ENCODE results near the gene WIPF3. TPM values are rescaled to one million over a fixed set of nuclear protein-coding genes. Genes with fewer than 3 reads are reported as not detected.

The WIPF3 gene
- total RNA-seq, 6 donors from 2014 or later, result 0.34 to 1.3 (median 0.96) TPM; not detected in 2

GRCh38 chr7:29875741-29876140 is 69.4 kb downstream of the WIPF3 start:
- H3K27ac ChIP-seq, result no peak overlapping the region
- DNase-seq, result peak in 1 of 2 donors; percentile 42
- no peaks in the 10 kb centered on the region for H3K36me3 ChIP-seq
- TF ChIP-seq POLR2A (IDR thresholded peaks at IDR 0.05), result no peak
- no peak for TF ChIP-seq POLR2AphosphoS5 (IDR thresholded peaks at IDR 0.05)
- TF ChIP-seq EP300 (IDR thresholded peaks at IDR 0.05), result no peak
- no peak for TF ChIP-seq CTCF (IDR thresholded peaks at IDR 0.05)
- H3K4me1 ChIP-seq, result no peaks in the 10 kb centered on the region
- 92 to 93% methylated on average over 10 to 13 of the region's 13 CpGs for WGBS, 2 donors
- H3K4me3 ChIP-seq, result no peak overlapping the region
- no peaks in the 10 kb centered on the region for H3K9me3 ChIP-seq
- no peak for ATAC-seq (ENCODE audit: low FRiP score in 2 of 2)
- H3K27me3 ChIP-seq, result no peaks in the 10 kb centered on the region

GRCh38 chr7:29877196-29877595 is 70.9 kb downstream of the WIPF3 start:
- no peak overlapping the region for H3K4me3 ChIP-seq
- H3K36me3 ChIP-seq, result no peaks in the 10 kb centered on the region
- DNase-seq (no peak), ATAC-seq (ENCODE audit: low FRiP score in 2 of 2) (no peak)
- no peaks in the 10 kb centered on the region for H3K4me1 ChIP-seq
- no peaks in the 10 kb centered on the region for H3K9me3 ChIP-seq
- TF ChIP-seq EP300 (IDR thresholded peaks at IDR 0.05) (no peak), CTCF (IDR thresholded peaks at IDR 0.05) (no peak), POLR2A (IDR thresholded peaks at IDR 0.05) (no peak), POLR2AphosphoS5 (IDR thresholded peaks at IDR 0.05) (no peak)
- 28 to 48% methylated on average over 3 of the region's 3 CpGs for whole genome bisulfite sequencing, 2 donors
- H3K27ac ChIP-seq, result no peak overlapping the region
- H3K27me3 ChIP-seq, result no peaks in the 10 kb centered on the region

GRCh38 chr7:29878081-29878688 is 71.9 kb downstream of the WIPF3 start:
- ATAC-seq (ENCODE audit: low FRiP score in 2 of 2) (no peak), DNase-seq (no peak)
- no peak for TF ChIP-seq EP300 (IDR thresholded peaks at IDR 0.05)
- no peak for TF ChIP-seq POLR2A (IDR thresholded peaks at IDR 0.05)
- peak in 5 of 6 experiments; percentile 12 to 60 (median 47) for TF ChIP-seq CTCF (IDR thresholded peaks at IDR 0.05)
- TF ChIP-seq POLR2AphosphoS5 (IDR thresholded peaks at IDR 0.05), result no peak
- no peak overlapping the region for H3K4me3 ChIP-seq
- no peaks in the 10 kb centered on the region for H3K9me3 ChIP-seq
- 28 to 33% methylated on average over 5 of the region's 5 CpGs for WGBS, 2 donors
- H3K27ac ChIP-seq, result no peak overlapping the region
- peaks cover 0 to 4% (median 0%) of the 10 kb centered on the region in 4 donors for H3K27me3 ChIP-seq
- H3K36me3 ChIP-seq, result no peaks in the 10 kb centered on the region
- H3K4me1 ChIP-seq, result peaks cover 0 to under 1% (median 0%) of the 10 kb centered on the region in 4 donors

GRCh38 chr7:29879609-29880008 is 73.3 kb downstream of the WIPF3 start:
- Histone ChIP-seq H3K27ac (no peak overlapping the region), H3K4me3 (no peak overlapping the region), H3K4me1 (peaks cover 3 to 12% (median 8%) of the 10 kb centered on the region in 4 donors), H3K9me3 (no peaks in the 10 kb centered on the region), H3K36me3 (no peaks in the 10 kb centered on the region), H3K27me3 (peaks cover 0 to 6% (median 4%) of the 10 kb centered on the region in 4 donors)
- DNase-seq (no peak), ATAC-seq (ENCODE audit: low FRiP score in 2 of 2) (peak in 1 of 2 donors; percentile 66)
- TF ChIP-seq EP300 (IDR thresholded peaks at IDR 0.05), result no peak
- TF ChIP-seq POLR2AphosphoS5 (IDR thresholded peaks at IDR 0.05), result no peak
- 68 to 71% methylated on average over 2 of the region's 2 CpGs for WGBS, 2 donors

- H3K4me1 ChIP-seq, result peaks cover 3 to 12% (median 8%) of the 10 kb centered on the region in 4 donors
- peaks cover 0 to 6% (median 4%) of the 10 kb centered on the region in 4 donors for H3K27me3 ChIP-seq
- 84 to 86% methylated on average over 7 of the region's 7 CpGs for WGBS, 2 donors
- H3K36me3 ChIP-seq, result no peaks in the 10 kb centered on the region
- no peak overlapping the region for H3K27ac ChIP-seq
- H3K4me3 ChIP-seq, result no peak overlapping the region
- TF ChIP-seq POLR2A (IDR thresholded peaks at IDR 0.05) (no peak), EP300 (IDR thresholded peaks at IDR 0.05) (no peak), CTCF (IDR thresholded peaks at IDR 0.05) (no peak), POLR2AphosphoS5 (IDR thresholded peaks at IDR 0.05) (no peak)
- DNase-seq, result no peak
- ATAC-seq (ENCODE audit: low FRiP score in 2 of 2), result no peak
- no peaks in the 10 kb centered on the region for H3K9me3 ChIP-seq
Measured at GRCh38 chr7:29881724-29882123, 75.4 kb downstream of the WIPF3 start.

Measured in upper lobe of left lung (tissue), 6 donors.